Activated naive CD8-positive, alpha-beta T cell treated with anti-CD3 and anti-CD28 coated beads, Interleukin-2, amount 10 ng/mL, durations not matched to agents 7 days and 5 days (primary cell): ENCODE data around the gene AGAP3. TPM values are rescaled to one million over a fixed set of nuclear protein-coding genes. Genes with fewer than 3 reads are reported as not detected.

Source experiments
- ATAC-seq: fragments of 150-1000 bp; cut with Tn5 transposase; one replicate; pipeline ENCODE4 v1.10.0; 2021; ENCODE audit warnings: low read depth, moderate library complexity
- POLR2A ChIA-PET: fragments of 350-600 bp; sonication (Branson Sonifier 250); formaldehyde crosslinking; loops from one replicate; lab custom pipeline; 2021; ENCODE audit warnings: antibody characterized with exemption; lab: Charles Lee
- DNase-seq: peaks from one replicate; pipeline ENCODE4 v3.0.0; 2021
- H3K27ac Mint-ChIP-seq: one replicate; pipeline ENCODE4 v1.8.0; 2022; ENCODE audit warnings: mild to moderate bottlenecking, mixed read lengths
- H3K27me3 Mint-ChIP-seq: one replicate; pipeline ENCODE4 v1.8.0; 2022; ENCODE audit warnings: mild to moderate bottlenecking, moderate library complexity, mixed read lengths
- H3K36me3 Mint-ChIP-seq: one replicate; pipeline ENCODE4 v1.8.0; 2021; ENCODE audit warnings: mild to moderate bottlenecking, mixed read lengths
- H3K4me1 Mint-ChIP-seq: one replicate; pipeline ENCODE4 v1.8.0; 2021; ENCODE audit warnings: mixed read lengths
- H3K4me3 Mint-ChIP-seq: one replicate; pipeline ENCODE4 v1.8.0; 2022; ENCODE audit warnings: mild to moderate bottlenecking, moderate library complexity, mixed read lengths
- H3K9me3 Mint-ChIP-seq: one replicate; pipeline ENCODE4 v1.8.0; 2021; ENCODE audit warnings: mixed read lengths
- total RNA-seq, 2 experiments: library from RNA; stranded (reverse); gene quantifications; one replicate each; pipeline ENCODE4 v1.2.3, GENCODE V29; 2021

The AGAP3 gene
- total RNA-seq, 2 experiments from 2014 or later: 31.7 to 32.7 TPM

GRCh38 chr7:151080522-151081169, 5.6 kb upstream of the AGAP3 start, which contains the start of gene FASTK:
FASTK (minus strand) TSS chr7:151080809; CDS start chr7:151080766, 43 bp downstream.
- Mint-ChIP-seq H3K4me1 (peaks cover 30% of the 10 kb centered on the region), H3K36me3 (peaks cover 10% of the 10 kb centered on the region), H3K4me3 (peak within 1 kb of the TSS; percentile 100), H3K27ac (peak within 1 kb of the TSS; percentile 83), H3K27me3 (peaks cover 12% of the 10 kb centered on the region), H3K9me3 (no peaks in the 10 kb centered on the region)
- DNase-seq: peak; percentile 90
- POLR2A ChIA-PET: interaction anchor here (0.7 to 3.9 kb wide), 9 partner anchors 8 to 67 kb away, joined by 3 to 32 read pairs (median 3); partner anchors contain the start of genes ABCB8, CDK5 and SLC4A2
- peak; percentile 85 for ATAC-seq

DNA sequence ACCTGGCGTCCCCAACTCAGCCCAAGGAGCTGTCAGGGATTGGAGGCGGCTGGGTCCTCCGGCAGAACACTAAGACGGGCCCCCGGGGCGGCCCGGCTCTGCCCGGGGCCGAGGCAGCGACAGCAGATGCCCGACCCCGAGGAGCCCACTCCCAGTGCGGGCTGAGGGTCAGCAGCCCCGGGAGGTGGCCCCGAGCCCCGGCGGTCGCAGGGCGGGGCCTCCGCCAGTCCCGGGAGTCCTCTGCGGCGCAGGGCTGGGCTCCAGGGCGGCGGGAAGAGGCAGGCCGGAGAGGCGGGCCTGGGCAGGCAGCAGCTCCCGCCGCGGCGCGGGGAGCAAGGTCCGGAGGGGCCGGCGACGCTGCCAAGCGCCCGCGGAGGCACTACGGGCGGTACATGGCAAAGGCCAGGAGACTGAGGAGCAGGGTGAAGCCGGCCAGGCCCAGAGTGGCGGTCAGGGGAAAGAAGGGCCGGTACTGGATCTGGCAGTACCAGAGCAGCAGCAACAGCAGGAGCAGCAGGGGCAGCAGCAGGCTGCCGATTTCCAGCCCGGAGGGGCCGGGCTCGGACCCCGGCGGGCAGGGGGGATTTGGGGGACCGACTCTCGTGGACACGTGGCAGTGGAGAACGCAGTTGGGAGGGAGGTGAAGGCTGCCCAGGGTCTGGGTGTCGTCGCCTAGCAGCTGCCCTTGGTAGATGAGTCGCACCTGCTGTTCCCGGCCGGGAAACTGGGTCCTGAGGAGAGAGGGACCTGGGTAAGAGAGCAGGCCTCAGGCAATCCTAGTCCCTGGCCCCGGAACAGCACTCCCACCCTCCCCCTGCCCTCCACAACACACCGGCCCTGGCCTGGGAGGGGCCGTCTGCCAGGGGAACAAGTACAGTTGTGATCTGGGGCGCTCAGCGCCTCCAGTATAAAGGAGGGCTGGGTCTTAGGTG, 4.8 kb upstream of the AGAP3 start:
- H3K9me3 Mint-ChIP-seq: no peaks in the 10 kb centered on the region
- peak overlapping the region; percentile 65 for H3K27ac Mint-ChIP-seq
- no peak for DNase-seq
- POLR2A ChIA-PET: interaction anchor here (0.8 to 3.9 kb wide), 6 partner anchors 9 to 68 kb away, joined by 3 to 32 read pairs (median 4); partner anchors contain the start of genes ABCB8, CDK5 and SLC4A2
- peaks cover 31% of the 10 kb centered on the region for H3K4me1 Mint-ChIP-seq
- ATAC-seq: no peak
- H3K36me3 Mint-ChIP-seq: peaks cover 9% of the 10 kb centered on the region
- H3K4me3 Mint-ChIP-seq: peak overlapping the region; percentile 100
- peaks cover 13% of the 10 kb centered on the region for H3K27me3 Mint-ChIP-seq

GRCh38 chr7:151082141-151083070, 3.9 kb upstream of the AGAP3 start:
- ATAC-seq: no peak
- POLR2A ChIA-PET: interaction anchor here (1.3 to 3.9 kb wide), 3 partner anchors 23 to 70 kb away, joined by 4 to 32 read pairs (median 10); partner anchors contain the start of genes ABCB8, CDK5 and SLC4A2
- Mint-ChIP-seq H3K4me1 (peaks cover 31% of the 10 kb centered on the region), H3K4me3 (peak overlapping the region; percentile 100), H3K36me3 (peaks cover 9% of the 10 kb centered on the region), H3K27ac (peak overlapping the region; percentile 96), H3K27me3 (peaks cover 13% of the 10 kb centered on the region), H3K9me3 (no peaks in the 10 kb centered on the region)
- no peak for DNase-seq

DNA sequence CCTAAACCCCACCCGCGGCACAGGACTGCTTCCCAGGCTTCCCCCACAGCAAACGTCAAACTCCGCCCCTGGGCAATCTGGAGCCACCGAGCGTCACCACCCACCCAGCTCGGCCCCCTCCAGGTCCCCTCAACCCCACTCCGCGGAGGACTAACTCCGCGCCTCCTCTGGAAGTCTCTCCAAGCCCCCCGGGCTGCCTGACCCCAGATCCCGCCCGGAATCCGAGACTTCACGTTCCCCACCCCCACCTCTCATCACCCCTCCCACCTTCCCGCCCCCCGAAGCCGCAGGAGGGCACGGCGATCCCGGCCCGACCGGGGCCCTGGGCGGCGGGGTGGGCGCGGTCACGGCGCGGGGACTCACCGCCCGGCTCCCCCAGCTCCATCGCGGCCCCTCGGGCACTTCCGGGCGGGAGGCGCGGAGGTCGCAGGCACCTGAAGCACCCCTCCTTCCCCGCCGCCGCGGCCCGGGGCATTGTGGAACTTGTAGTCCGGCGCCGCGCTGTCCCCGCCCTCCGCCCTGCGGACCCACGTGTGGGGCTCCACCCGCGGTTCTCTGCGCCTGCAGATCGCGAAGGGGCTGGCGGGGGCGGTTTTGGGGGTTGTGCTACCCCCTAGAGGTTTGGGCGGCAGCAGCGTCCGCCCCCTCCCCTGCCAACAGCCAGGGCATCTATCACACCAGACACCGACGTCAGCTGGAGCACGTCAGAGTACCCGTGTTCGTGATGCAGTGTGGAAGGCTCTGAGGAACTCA, 3.0 kb upstream of the AGAP3 start, which contains the start of gene TMUB1:
TMUB1 (minus strand) TSS at position 423 of the 753 bp plus-strand sequence. CDS start 930 bp downstream, outside the sequence.
- H3K36me3 Mint-ChIP-seq: peaks cover 9% of the 10 kb centered on the region
- ATAC-seq (peak; percentile 57), DNase-seq (peak; percentile 89)
- H3K9me3 Mint-ChIP-seq: no peaks in the 10 kb centered on the region
- H3K4me1 Mint-ChIP-seq: peaks cover 31% of the 10 kb centered on the region
- peak within 1 kb of the TSS; percentile 100 for H3K4me3 Mint-ChIP-seq
- POLR2A ChIA-PET: interaction anchor here (1.3 to 3.9 kb wide), 3 partner anchors 24 to 71 kb away, joined by 4 to 32 read pairs (median 10); partner anchors contain the start of genes ABCB8, CDK5 and SLC4A2
- peak within 1 kb of the TSS; percentile 96 for H3K27ac Mint-ChIP-seq
- peaks cover 17% of the 10 kb centered on the region for H3K27me3 Mint-ChIP-seq

- DNase-seq (no peak), ATAC-seq (no peak)
- Mint-ChIP-seq H3K27me3 (peaks cover 19% of the 10 kb centered on the region), H3K4me3 (peak overlapping the region; percentile 71), H3K4me1 (peaks cover 29% of the 10 kb centered on the region), H3K27ac (peak overlapping the region; percentile 16), H3K9me3 (no peaks in the 10 kb centered on the region), H3K36me3 (peaks cover 9% of the 10 kb centered on the region)
- POLR2A ChIA-PET: interaction anchor here (0.9 to 3.9 kb wide), 4 partner anchors 24 to 72 kb away, joined by 3 to 32 read pairs (median 7); partner anchors contain the start of genes ABCB8, CDK5 and SLC4A2
Measured at GRCh38 chr7:151083824-151084160, 2.5 kb upstream of the AGAP3 start.

DNA sequence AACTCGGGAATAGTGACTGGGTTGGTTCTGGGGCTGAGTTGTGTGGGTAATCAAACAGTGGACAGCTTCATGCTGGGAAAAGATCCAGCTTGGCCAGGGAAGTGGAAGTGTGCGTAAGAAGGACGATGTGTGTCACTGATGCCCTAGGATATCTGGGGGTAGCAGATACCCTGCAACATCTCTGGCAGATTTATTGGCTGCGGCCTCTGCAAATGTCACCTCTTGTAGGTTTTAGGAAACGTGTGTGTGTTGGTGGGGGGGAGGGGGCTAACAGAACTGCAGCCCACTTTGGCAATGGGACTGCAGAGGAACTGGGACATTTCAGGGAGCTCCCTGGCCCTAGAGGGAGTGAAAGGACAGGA, 965 bp upstream of the AGAP3 start:
- Mint-ChIP-seq H3K27me3 (peaks cover 19% of the 10 kb centered on the region), H3K4me1 (peaks cover 23% of the 10 kb centered on the region), H3K9me3 (no peaks in the 10 kb centered on the region), H3K36me3 (peaks cover 4% of the 10 kb centered on the region), H3K4me3 (peak overlapping the region; percentile 88), H3K27ac (no peak overlapping the region)
- no peak for DNase-seq
- POLR2A ChIA-PET: interaction anchor here (0.7 to 1.5 kb wide), 3 partner anchors 26 to 76 kb away, joined by 3 to 5 read pairs (median 3); partner anchors contain the start of gene SLC4A2
- no peak for ATAC-seq

- peak overlapping the region; percentile 87 for H3K4me3 Mint-ChIP-seq
- H3K27me3 Mint-ChIP-seq: peaks cover 19% of the 10 kb centered on the region
- peaks cover 23% of the 10 kb centered on the region for H3K4me1 Mint-ChIP-seq
- no peaks in the 10 kb centered on the region for H3K9me3 Mint-ChIP-seq
- ATAC-seq (no peak), DNase-seq (peak; percentile 61)
- H3K27ac Mint-ChIP-seq: peak overlapping the region; percentile 80
- peaks cover 4% of the 10 kb centered on the region for H3K36me3 Mint-ChIP-seq
- POLR2A ChIA-PET: no interaction called here
Measured at GRCh38 chr7:151086802-151087244, 548 bp downstream of the AGAP3 start.

DNA sequence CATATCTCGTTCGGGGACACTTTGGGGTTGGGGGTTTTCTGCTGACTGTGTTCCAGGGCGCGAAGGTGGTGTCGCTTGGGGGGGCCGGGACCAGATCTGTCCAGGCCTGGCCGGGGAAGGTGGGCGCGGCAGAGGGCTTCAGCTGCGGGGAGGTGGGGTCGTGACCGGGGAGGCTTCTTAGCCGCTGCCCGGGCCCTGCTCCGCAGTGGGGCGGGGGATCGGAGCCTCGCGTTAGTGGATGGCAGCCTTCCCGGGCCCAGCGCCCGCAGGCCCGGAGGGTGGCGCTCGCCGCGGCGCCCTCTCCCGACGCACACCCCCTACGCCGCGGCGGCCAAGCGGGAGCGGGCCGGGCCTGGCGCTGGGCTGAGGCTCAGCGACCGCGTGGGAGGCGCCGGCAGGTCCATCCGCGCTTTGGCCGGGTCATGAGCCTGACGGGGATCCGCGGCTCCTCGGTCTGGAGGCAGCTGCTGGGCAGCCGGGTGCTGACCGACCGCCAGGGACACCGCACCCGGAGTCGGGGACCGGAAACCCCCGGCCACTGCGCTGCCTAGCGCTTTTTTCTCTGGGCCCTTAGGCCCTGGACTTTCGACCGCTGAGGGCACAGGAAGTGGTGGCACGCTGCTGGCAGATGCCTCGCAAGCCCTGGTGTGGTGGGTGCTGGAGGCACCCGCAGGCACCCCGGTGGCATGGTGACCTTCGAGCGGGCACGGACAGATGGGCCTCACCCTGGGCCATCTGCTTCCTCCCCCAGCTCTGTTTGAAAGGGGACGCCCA, 1.2 kb downstream of the AGAP3 start:
- H3K4me1 Mint-ChIP-seq: peaks cover 20% of the 10 kb centered on the region
- DNase-seq (peak; percentile 54), ATAC-seq (no peak)
- POLR2A ChIA-PET: no interaction called here
- no peaks in the 10 kb centered on the region for H3K9me3 Mint-ChIP-seq
- peak overlapping the region; percentile 87 for H3K4me3 Mint-ChIP-seq
- H3K27me3 Mint-ChIP-seq: peaks cover 19% of the 10 kb centered on the region
- H3K27ac Mint-ChIP-seq: no peak overlapping the region
- peaks cover 3% of the 10 kb centered on the region for H3K36me3 Mint-ChIP-seq

- DNase-seq: no peak
- H3K27ac Mint-ChIP-seq: no peak overlapping the region
- peaks cover 17% of the 10 kb centered on the region for H3K4me1 Mint-ChIP-seq
Measured at GRCh38 chr7:151088019-151088855, 2.0 kb downstream of the AGAP3 start.

GRCh38 chr7:151088856-151089699, 2.8 kb downstream of the AGAP3 start:
- peak overlapping the region; percentile 35 for H3K4me3 Mint-ChIP-seq
- POLR2A ChIA-PET: interaction anchor here (0.5 kb wide), 1 partner anchor 36 kb away, joined by 3 read pairs; no protein-coding TSS in a partner anchor
- H3K27ac Mint-ChIP-seq: peak overlapping the region; percentile 23
- no peaks in the 10 kb centered on the region for H3K36me3 Mint-ChIP-seq
- peaks cover 19% of the 10 kb centered on the region for H3K27me3 Mint-ChIP-seq
- ATAC-seq (no peak), DNase-seq (no peak)
- no peaks in the 10 kb centered on the region for H3K9me3 Mint-ChIP-seq
- H3K4me1 Mint-ChIP-seq: peaks cover 17% of the 10 kb centered on the region

More at GRCh38 chr7:151088019-151088855, 2.0 kb downstream of the AGAP3 start:
- H3K27me3 Mint-ChIP-seq: peaks cover 19% of the 10 kb centered on the region
- H3K36me3 Mint-ChIP-seq: no peaks in the 10 kb centered on the region
- POLR2A ChIA-PET: interaction anchor here (0.5 to 0.6 kb wide), 2 partner anchors 35 to 247 kb away, joined by 3 read pairs; no protein-coding TSS in a partner anchor
- peak overlapping the region; percentile 35 for H3K4me3 Mint-ChIP-seq
- no peak for ATAC-seq
- H3K9me3 Mint-ChIP-seq: no peaks in the 10 kb centered on the region
